ENCODE data around the gene PCDHB12. TPM values are rescaled to one million over a fixed set of nuclear protein-coding genes. Genes with fewer than 3 reads are reported as not detected.
"Not testable (repeated sequence)": the region's sequence is repeated elsewhere in the genome, so short reads cannot be mapped to it uniquely, and the experiment has no call there.

PCDHB12 gene
- total RNA-seq, 1 experiment from 2014 or later = 0.44 TPM

DNA sequence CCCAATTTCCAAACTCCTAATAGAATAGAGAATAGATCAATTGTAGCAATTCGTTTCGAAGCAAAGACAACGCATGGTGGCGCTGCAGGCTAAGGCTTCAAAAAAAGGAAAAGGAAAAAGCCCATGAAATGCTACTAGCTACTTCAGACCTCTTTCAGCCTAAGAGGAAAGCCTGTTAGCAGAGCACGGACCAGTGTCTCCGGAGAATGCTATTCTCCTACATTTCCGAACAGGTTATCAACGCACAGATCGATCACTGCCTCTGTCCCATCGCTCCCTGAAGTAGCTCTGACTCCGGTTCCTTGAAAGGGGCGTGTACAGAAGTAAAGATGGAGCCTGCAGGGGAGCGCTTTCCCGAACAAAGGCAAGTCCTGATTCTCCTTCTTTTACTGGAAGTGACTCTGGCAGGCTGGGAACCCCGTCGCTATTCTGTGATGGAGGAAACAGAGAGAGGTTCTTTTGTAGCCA is 36.8 kb downstream of the PCDHB12 start, which contains the start of gene PCDHB15:
PCDHB15 (plus strand) TSS at position 146 of the 468 bp plus-strand sequence; CDS start at position 330, 184 bp downstream.
- no TSS peak for BruUV-seq (replicated peaks)

DNA sequence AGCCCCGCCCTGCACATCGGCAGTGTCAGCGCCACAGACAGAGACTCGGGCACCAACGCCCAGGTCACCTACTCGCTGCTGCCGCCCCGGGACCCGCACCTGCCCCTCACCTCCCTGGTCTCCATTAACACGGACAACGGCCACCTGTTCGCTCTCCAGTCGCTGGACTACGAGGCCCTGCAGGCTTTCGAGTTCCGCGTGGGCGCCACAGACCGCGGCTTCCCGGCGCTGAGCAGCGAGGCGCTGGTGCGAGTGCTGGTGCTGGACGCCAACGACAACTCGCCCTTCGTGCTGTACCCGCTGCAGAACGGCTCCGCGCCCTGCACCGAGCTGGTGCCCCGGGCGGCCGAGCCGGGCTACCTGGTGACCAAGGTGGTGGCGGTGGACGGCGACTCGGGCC is 38.5 kb downstream of the PCDHB12 start:
- H3K27me3 ChIP-seq (ENCODE audit: control insufficient read depth, insufficient read depth, low read length); POLR2A ChIA-PET; CTCF ChIA-PET; ATAC-seq; DNase-seq (ENCODE audit: low read depth, low spot score); intact Hi-C loops (cut with micrococcal nuclease; ENCODE audit: unreplicated experiment); H3K36me3 ChIP-seq (ENCODE audit: control insufficient read depth, insufficient read depth, low read length); H3K27ac ChIP-seq (ENCODE audit: low read length); BruUV-seq (replicated peaks); H3K4me3 ChIP-seq (ENCODE audit: low read depth in 2 of 2, low read length in 2 of 2); in situ Hi-C loops (cut with HindIII; ENCODE audit: low pct_unique_long_range_greater_than_20kb, low sequenced_read_pairs); H3K4me1 ChIP-seq (ENCODE audit: control insufficient read depth, insufficient read depth, low read length): not testable (repeated sequence)
- peaks cover 64% of the 10 kb centered on the region for H3K9me3 ChIP-seq (ENCODE audit: control insufficient read depth, insufficient read depth, low read depth, low read length)

More for the DNA sequence above, 36.8 kb downstream of the PCDHB12 start, which contains the start of gene PCDHB15:
- no peaks in the 10 kb centered on the region for H3K27me3 ChIP-seq (ENCODE audit: control insufficient read depth, insufficient read depth, low read length)
- no peak within 1 kb of the TSS for H3K4me3 ChIP-seq (ENCODE audit: low read depth in 2 of 2, low read length in 2 of 2)
- DNase-seq (ENCODE audit: low read depth, low spot score) (no peak), ATAC-seq (no peak)
- peaks cover 53% of the 10 kb centered on the region for H3K9me3 ChIP-seq (ENCODE audit: control insufficient read depth, insufficient read depth, low read depth, low read length)
- no peak within 1 kb of the TSS for H3K27ac ChIP-seq (ENCODE audit: low read length)
- no peaks in the 10 kb centered on the region for H3K4me1 ChIP-seq (ENCODE audit: control insufficient read depth, insufficient read depth, low read length)
- POLR2A ChIA-PET = interaction anchor here (0.7 kb wide), 1 partner anchor 46 kb away, joined by 7 read pairs; the partner anchor contains the start of gene PCDHB11
- intact Hi-C loops (cut with micrococcal nuclease; ENCODE audit: unreplicated experiment) (no loop called here), in situ Hi-C loops (cut with HindIII; ENCODE audit: low pct_unique_long_range_greater_than_20kb, low sequenced_read_pairs) (no loop called here)
- H3K36me3 ChIP-seq (ENCODE audit: control insufficient read depth, insufficient read depth, low read length) = no peaks in the 10 kb centered on the region
- CTCF ChIA-PET = no interaction called here
- TF ChIP-seq, protein P1, sequence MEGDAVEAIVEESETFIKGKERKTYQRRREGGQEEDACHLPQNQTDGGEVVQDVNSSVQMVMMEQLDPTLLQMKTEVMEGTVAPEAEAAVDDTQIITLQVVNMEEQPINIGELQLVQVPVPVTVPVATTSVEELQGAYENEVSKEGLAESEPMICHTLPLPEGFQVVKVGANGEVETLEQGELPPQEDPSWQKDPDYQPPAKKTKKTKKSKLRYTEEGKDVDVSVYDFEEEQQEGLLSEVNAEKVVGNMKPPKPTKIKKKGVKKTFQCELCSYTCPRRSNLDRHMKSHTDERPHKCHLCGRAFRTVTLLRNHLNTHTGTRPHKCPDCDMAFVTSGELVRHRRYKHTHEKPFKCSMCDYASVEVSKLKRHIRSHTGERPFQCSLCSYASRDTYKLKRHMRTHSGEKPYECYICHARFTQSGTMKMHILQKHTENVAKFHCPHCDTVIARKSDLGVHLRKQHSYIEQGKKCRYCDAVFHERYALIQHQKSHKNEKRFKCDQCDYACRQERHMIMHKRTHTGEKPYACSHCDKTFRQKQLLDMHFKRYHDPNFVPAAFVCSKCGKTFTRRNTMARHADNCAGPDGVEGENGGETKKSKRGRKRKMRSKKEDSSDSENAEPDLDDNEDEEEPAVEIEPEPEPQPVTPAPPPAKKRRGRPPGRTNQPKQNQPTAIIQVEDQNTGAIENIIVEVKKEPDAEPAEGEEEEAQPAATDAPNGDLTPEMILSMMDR (IDR thresholded peaks at IDR 0.05) = no peak
- TF ChIP-seq, protein P2, sequence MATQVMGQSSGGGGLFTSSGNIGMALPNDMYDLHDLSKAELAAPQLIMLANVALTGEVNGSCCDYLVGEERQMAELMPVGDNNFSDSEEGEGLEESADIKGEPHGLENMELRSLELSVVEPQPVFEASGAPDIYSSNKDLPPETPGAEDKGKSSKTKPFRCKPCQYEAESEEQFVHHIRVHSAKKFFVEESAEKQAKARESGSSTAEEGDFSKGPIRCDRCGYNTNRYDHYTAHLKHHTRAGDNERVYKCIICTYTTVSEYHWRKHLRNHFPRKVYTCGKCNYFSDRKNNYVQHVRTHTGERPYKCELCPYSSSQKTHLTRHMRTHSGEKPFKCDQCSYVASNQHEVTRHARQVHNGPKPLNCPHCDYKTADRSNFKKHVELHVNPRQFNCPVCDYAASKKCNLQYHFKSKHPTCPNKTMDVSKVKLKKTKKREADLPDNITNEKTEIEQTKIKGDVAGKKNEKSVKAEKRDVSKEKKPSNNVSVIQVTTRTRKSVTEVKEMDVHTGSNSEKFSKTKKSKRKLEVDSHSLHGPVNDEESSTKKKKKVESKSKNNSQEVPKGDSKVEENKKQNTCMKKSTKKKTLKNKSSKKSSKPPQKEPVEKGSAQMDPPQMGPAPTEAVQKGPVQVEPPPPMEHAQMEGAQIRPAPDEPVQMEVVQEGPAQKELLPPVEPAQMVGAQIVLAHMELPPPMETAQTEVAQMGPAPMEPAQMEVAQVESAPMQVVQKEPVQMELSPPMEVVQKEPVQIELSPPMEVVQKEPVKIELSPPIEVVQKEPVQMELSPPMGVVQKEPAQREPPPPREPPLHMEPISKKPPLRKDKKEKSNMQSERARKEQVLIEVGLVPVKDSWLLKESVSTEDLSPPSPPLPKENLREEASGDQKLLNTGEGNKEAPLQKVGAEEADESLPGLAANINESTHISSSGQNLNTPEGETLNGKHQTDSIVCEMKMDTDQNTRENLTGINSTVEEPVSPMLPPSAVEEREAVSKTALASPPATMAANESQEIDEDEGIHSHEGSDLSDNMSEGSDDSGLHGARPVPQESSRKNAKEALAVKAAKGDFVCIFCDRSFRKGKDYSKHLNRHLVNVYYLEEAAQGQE (IDR thresholded peaks at IDR 0.05; ENCODE audit: insufficient read depth in 1 of 2, low read depth in 2 of 2, low read length in 1 of 2) = no peak
- TF ChIP-seq POLR2AphosphoS5 (IDR thresholded peaks at IDR 0.05; ENCODE audit: low read depth, low read length) = no peak
- no peak for TF ChIP-seq TCF7L2 (IDR thresholded peaks at IDR 0.05; ENCODE audit: low read depth, low read length)
- no peak for TF ChIP-seq SIN3A (IDR thresholded peaks at IDR 0.05; ENCODE audit: borderline replicate concordance, insufficient read depth, low read depth, low read length)

DNA sequence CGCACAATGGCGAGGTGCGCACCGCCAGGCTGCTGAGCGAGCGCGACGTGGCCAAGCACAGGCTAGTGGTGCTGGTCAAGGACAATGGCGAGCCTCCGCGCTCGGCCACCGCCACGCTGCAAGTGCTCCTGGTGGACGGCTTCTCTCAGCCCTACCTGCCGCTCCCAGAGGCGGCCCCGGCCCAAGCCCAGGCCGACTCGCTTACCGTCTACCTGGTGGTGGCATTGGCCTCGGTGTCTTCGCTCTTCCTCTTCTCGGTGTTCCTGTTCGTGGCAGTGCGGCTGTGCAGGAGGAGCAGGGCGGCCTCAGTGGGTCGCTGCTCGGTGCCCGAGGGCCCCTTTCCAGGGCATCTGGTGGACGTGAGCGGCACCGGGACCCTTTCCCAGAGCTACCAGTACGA is 38.9 kb downstream of the PCDHB12 start:
- BruUV-seq (replicated peaks); intact Hi-C loops (cut with micrococcal nuclease; ENCODE audit: unreplicated experiment); DNase-seq (ENCODE audit: low read depth, low spot score); H3K36me3 ChIP-seq (ENCODE audit: control insufficient read depth, insufficient read depth, low read length); POLR2A ChIA-PET; in situ Hi-C loops (cut with HindIII; ENCODE audit: low pct_unique_long_range_greater_than_20kb, low sequenced_read_pairs); H3K4me1 ChIP-seq (ENCODE audit: control insufficient read depth, insufficient read depth, low read length); CTCF ChIA-PET; H3K4me3 ChIP-seq (ENCODE audit: low read depth in 2 of 2, low read length in 2 of 2); H3K27ac ChIP-seq (ENCODE audit: low read length); ATAC-seq; H3K27me3 ChIP-seq (ENCODE audit: control insufficient read depth, insufficient read depth, low read length): not testable (repeated sequence)
- H3K9me3 ChIP-seq (ENCODE audit: control insufficient read depth, insufficient read depth, low read depth, low read length) = peaks cover 66% of the 10 kb centered on the region
